ENCODE results near the gene HECW1.

DNA sequence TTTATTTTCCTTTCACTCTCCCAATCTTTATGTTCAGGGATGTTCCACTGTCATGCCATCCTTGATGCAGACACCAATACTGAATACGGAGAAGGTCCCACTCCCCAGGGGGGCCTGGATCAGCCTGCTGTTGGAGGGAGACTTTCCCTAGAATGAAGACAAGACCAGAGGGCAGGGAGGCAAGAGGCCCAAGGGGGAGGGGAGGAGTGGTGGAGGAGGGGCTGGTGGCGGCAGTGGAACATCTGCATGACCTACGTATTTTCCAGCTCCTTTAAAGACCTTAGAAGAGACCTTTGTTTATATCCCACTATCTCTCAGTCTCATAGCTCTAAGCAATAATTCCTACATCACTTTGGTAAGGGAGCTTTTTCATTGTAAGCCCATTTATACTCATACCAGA, 183.0 kb downstream of the HECW1 start:
- TF ChIP-seq EZH2 (IDR thresholded peaks at IDR 0.05; ENCODE audit: insufficient read depth, poor library complexity, severe bottlenecking) (no peak), EZH2phosphoT487 (IDR thresholded peaks at IDR 0.05; ENCODE audit: insufficient read depth, low read depth) (no peak)
